ENCODE results near the gene PTPRT. TPM values are rescaled to one million over a fixed set of nuclear protein-coding genes. Genes with fewer than 3 reads are reported as not detected.

The PTPRT gene
- total RNA-seq, 1 donor from 2014 or later: 0.56 TPM

- peaks cover 37% of the 10 kb centered on the region for H3K27me3 Mint-ChIP-seq (ENCODE audit: low read depth)
- no peaks in the 10 kb centered on the region for H3K9me3 Mint-ChIP-seq
- DNase-seq (ENCODE audit: low read depth, low spot score): no peak
- no peak for TF ChIP-seq CTCF (conservative IDR thresholded peaks at IDR 0.05)
- H3K4me1 Mint-ChIP-seq: no peaks in the 10 kb centered on the region
- no peak overlapping the region for H3K4me3 Mint-ChIP-seq
- no peak overlapping the region for H3K27ac Mint-ChIP-seq (ENCODE audit: unreplicated experiment)
- no peaks in the 10 kb centered on the region for H3K36me3 Mint-ChIP-seq (ENCODE audit: low read depth)
These were observed 577.5 kb downstream of the PTPRT start for GRCh38 chr20:42611889-42612837.

- no peaks in the 10 kb centered on the region for H3K9me3 Mint-ChIP-seq
- H3K27me3 Mint-ChIP-seq (ENCODE audit: low read depth): peaks cover 37% of the 10 kb centered on the region
- no peak for TF ChIP-seq CTCF (conservative IDR thresholded peaks at IDR 0.05)
- H3K36me3 Mint-ChIP-seq (ENCODE audit: low read depth): no peaks in the 10 kb centered on the region
- H3K4me1 Mint-ChIP-seq: no peaks in the 10 kb centered on the region
- no peak for DNase-seq (ENCODE audit: low read depth, low spot score)
- H3K4me3 Mint-ChIP-seq: no peak overlapping the region
- H3K27ac Mint-ChIP-seq (ENCODE audit: unreplicated experiment): no peak overlapping the region
These were observed 578.3 kb downstream of the PTPRT start for GRCh38 chr20:42611423-42611822.

- Mint-ChIP-seq H3K4me1 (no peaks in the 10 kb centered on the region), H3K36me3 (ENCODE audit: low read depth) (no peaks in the 10 kb centered on the region), H3K9me3 (no peaks in the 10 kb centered on the region), H3K4me3 (no peak overlapping the region), H3K27ac (ENCODE audit: unreplicated experiment) (no peak overlapping the region), H3K27me3 (ENCODE audit: low read depth) (peaks cover 37% of the 10 kb centered on the region)
- no peak for TF ChIP-seq CTCF (conservative IDR thresholded peaks at IDR 0.05)
- no peak for DNase-seq (ENCODE audit: low read depth, low spot score)
These were observed 579.6 kb downstream of the PTPRT start for GRCh38 chr20:42610070-42610469.

DNA sequence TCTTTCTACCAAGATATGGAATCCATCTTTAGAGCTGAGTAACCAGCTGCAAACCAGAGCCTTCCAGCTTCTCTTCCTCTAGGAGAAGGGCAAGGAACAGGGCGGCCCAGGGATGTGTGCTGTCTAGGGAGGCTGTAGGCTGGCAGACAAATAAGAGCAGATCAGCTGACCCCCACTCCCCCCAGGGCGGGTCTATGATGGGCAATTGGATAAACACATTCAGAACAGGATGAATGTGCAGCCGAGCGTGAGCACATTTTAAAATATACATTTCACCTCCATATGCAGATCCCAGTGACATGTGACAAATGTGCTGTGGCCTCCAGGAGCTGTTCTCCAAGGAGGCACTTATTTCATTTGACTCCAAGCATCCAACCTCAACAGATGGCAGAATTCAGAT lies 580.1 kb downstream of the PTPRT start:
- H3K9me3 Mint-ChIP-seq: no peaks in the 10 kb centered on the region
- no peak overlapping the region for H3K4me3 Mint-ChIP-seq
- no peak for TF ChIP-seq CTCF (conservative IDR thresholded peaks at IDR 0.05)
- H3K27me3 Mint-ChIP-seq (ENCODE audit: low read depth): peaks cover 37% of the 10 kb centered on the region
- no peaks in the 10 kb centered on the region for H3K36me3 Mint-ChIP-seq (ENCODE audit: low read depth)
- DNase-seq (ENCODE audit: low read depth, low spot score): no peak
- H3K27ac Mint-ChIP-seq (ENCODE audit: unreplicated experiment): no peak overlapping the region
- no peaks in the 10 kb centered on the region for H3K4me1 Mint-ChIP-seq

GRCh38 chr20:42604998-42605956 lies 584.4 kb downstream of the PTPRT start:
- H3K4me1 Mint-ChIP-seq: no peaks in the 10 kb centered on the region
- DNase-seq (ENCODE audit: low read depth, low spot score): no peak
- no peaks in the 10 kb centered on the region for H3K9me3 Mint-ChIP-seq
- H3K27ac Mint-ChIP-seq (ENCODE audit: unreplicated experiment): no peak overlapping the region
- H3K36me3 Mint-ChIP-seq (ENCODE audit: low read depth): no peaks in the 10 kb centered on the region
- TF ChIP-seq CTCF (conservative IDR thresholded peaks at IDR 0.05): no peak
- H3K4me3 Mint-ChIP-seq: no peak overlapping the region
- peaks cover 7% of the 10 kb centered on the region for H3K27me3 Mint-ChIP-seq (ENCODE audit: low read depth)
